Activated T-cell treated with anti-CD3 and anti-CD28 coated beads, Interleukin-2, amount 50 U/mL, for 24 hours (primary cell): ENCODE measurements around the gene SLC35E1.

Experiments used
- DNase-seq: peaks from one replicate; pipeline ENCODE4 v3.0.0-alpha.2; 2020
- H3K27ac Mint-ChIP-seq: 2 replicates; pipeline ENCODE4 v1.8.0; 2020; ENCODE audit warnings: mild to moderate bottlenecking, mixed read lengths
- H3K27me3 Mint-ChIP-seq: 2 replicates; pipeline ENCODE4 v1.8.0; 2020; ENCODE audit warnings: mixed read lengths
- H3K36me3 Mint-ChIP-seq: 2 replicates; pipeline ENCODE4 v1.8.0; 2020; ENCODE audit warnings: low read depth, mixed read lengths
- H3K4me1 Mint-ChIP-seq: 2 replicates; pipeline ENCODE4 v1.8.0; 2020; ENCODE audit warnings: low read depth, mixed read lengths
- H3K4me3 Mint-ChIP-seq: 2 replicates; pipeline ENCODE4 v1.8.0; 2020; ENCODE audit warnings: mild to moderate bottlenecking, moderate library complexity, mixed read lengths
- H3K9me3 Mint-ChIP-seq: 2 replicates; pipeline ENCODE4 v1.8.0; 2020; ENCODE audit warnings: mixed read lengths

The SLC35E1 gene

GRCh38 chr19:16605553-16605994 is 33.4 kb upstream of the SLC35E1 start:
- no peaks in the 10 kb centered on the region for H3K9me3 Mint-ChIP-seq
- no peaks in the 10 kb centered on the region for H3K27me3 Mint-ChIP-seq
- DNase-seq: no peak
- no peak overlapping the region for H3K27ac Mint-ChIP-seq
- peaks cover 47% of the 10 kb centered on the region for H3K4me1 Mint-ChIP-seq
- no peak overlapping the region for H3K4me3 Mint-ChIP-seq
- peaks cover 16% of the 10 kb centered on the region for H3K36me3 Mint-ChIP-seq

DNA sequence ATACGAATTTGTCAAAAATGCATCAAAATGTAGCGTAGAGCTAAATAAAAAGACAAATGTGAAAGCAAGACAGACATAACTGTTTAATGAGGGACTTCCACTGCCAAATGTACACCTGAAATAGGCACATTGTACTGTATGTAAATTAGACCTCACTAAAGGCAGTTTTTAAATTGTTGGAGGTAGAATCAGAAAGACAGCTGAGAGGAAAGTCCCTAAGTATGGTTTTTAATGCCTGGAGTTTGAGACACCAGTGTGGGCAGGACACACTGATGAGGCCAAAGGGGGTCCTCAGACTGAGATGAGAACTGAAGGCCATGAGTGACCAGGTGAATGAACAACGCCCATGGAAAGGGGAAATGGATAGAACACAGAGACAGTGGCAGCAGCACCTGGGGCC is 32.9 kb upstream of the SLC35E1 start:
- no peak overlapping the region for H3K4me3 Mint-ChIP-seq
- H3K36me3 Mint-ChIP-seq: peaks cover 16% of the 10 kb centered on the region
- no peaks in the 10 kb centered on the region for H3K27me3 Mint-ChIP-seq
- no peak for DNase-seq
- H3K4me1 Mint-ChIP-seq: peaks cover 45% of the 10 kb centered on the region
- no peaks in the 10 kb centered on the region for H3K9me3 Mint-ChIP-seq
- H3K27ac Mint-ChIP-seq: no peak overlapping the region

DNA sequence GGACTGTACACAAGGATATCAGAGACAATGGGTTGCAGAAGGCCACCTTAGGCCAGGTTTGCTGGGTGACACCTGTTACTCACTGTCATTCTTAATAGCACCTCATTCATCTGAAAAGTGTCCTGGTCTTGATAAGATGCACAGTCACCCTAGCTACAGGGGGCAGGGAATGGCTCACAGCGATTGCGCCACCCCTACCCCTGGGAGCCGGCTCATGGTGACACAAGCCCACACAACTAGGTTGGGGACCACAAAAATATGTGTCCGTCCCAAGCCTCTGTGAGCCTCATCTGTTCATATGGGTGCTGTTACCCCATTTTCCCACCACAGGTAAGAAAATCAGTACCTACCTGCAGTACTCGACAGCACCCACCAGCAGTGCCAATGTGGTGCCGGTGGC is 32.4 kb upstream of the SLC35E1 start:
- H3K27ac Mint-ChIP-seq: no peak overlapping the region

GRCh38 chr19:16603090-16603489 is 30.9 kb upstream of the SLC35E1 start:
- H3K4me3 Mint-ChIP-seq: no peak overlapping the region
- DNase-seq: no peak
- peaks cover 47% of the 10 kb centered on the region for H3K4me1 Mint-ChIP-seq
- H3K36me3 Mint-ChIP-seq: peaks cover 17% of the 10 kb centered on the region
- no peaks in the 10 kb centered on the region for H3K9me3 Mint-ChIP-seq
- H3K27me3 Mint-ChIP-seq: no peaks in the 10 kb centered on the region
- H3K27ac Mint-ChIP-seq: no peak overlapping the region

More for the DNA sequence above, 32.4 kb upstream of the SLC35E1 start:
- DNase-seq: no peak
- no peaks in the 10 kb centered on the region for H3K27me3 Mint-ChIP-seq
- H3K9me3 Mint-ChIP-seq: no peaks in the 10 kb centered on the region
- no peak overlapping the region for H3K4me3 Mint-ChIP-seq
- peaks cover 45% of the 10 kb centered on the region for H3K4me1 Mint-ChIP-seq
- peaks cover 16% of the 10 kb centered on the region for H3K36me3 Mint-ChIP-seq

- Mint-ChIP-seq H3K4me1 (peaks cover 48% of the 10 kb centered on the region), H3K36me3 (peaks cover 16% of the 10 kb centered on the region), H3K27me3 (no peaks in the 10 kb centered on the region), H3K9me3 (no peaks in the 10 kb centered on the region), H3K27ac (no peak overlapping the region), H3K4me3 (no peak overlapping the region)
- DNase-seq: no peak
Measured at GRCh38 chr19:16601378-16602052, 29.3 kb upstream of the SLC35E1 start.

GRCh38 chr19:16600824-16601223 is 28.6 kb upstream of the SLC35E1 start:
- no peak for DNase-seq
- Mint-ChIP-seq H3K27ac (no peak overlapping the region), H3K4me3 (no peak overlapping the region), H3K36me3 (peaks cover 13% of the 10 kb centered on the region), H3K9me3 (no peaks in the 10 kb centered on the region), H3K27me3 (no peaks in the 10 kb centered on the region), H3K4me1 (peaks cover 51% of the 10 kb centered on the region)

GRCh38 chr19:16599655-16600346 is 27.6 kb upstream of the SLC35E1 start:
- Mint-ChIP-seq H3K4me3 (no peak overlapping the region), H3K9me3 (no peaks in the 10 kb centered on the region), H3K27me3 (no peaks in the 10 kb centered on the region), H3K36me3 (peaks cover 7% of the 10 kb centered on the region), H3K27ac (peak overlapping the region; percentile 40), H3K4me1 (peaks cover 51% of the 10 kb centered on the region)
- DNase-seq: no peak

DNA sequence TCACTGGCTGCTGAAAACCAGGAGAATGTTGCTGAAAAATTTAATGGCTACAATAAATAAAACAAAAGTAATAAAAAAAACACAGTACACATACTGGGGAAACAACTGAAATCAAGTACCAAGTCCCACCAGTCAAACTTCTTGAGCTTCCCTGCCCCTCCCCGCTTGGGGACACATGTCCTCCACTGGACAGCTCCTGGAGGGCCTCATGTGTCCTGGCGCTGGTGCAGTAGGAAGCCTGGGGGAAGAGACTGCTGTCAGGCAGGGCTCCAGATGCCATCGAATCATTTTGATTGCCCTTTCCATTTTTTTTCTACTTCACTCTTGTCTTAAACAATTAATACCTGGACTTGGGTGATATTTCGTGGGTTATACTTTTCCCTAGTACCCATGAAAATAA is 26.6 kb upstream of the SLC35E1 start:
- no peaks in the 10 kb centered on the region for H3K27me3 Mint-ChIP-seq
- H3K36me3 Mint-ChIP-seq: peaks cover 7% of the 10 kb centered on the region
- H3K4me1 Mint-ChIP-seq: peaks cover 58% of the 10 kb centered on the region
- no peak for DNase-seq
- H3K9me3 Mint-ChIP-seq: no peaks in the 10 kb centered on the region
- peak overlapping the region; percentile 58 for H3K27ac Mint-ChIP-seq
- no peak overlapping the region for H3K4me3 Mint-ChIP-seq

GRCh38 chr19:16596399-16596798 is 24.2 kb upstream of the SLC35E1 start:
- no peak for DNase-seq
- H3K27ac Mint-ChIP-seq: no peak overlapping the region
- H3K4me1 Mint-ChIP-seq: peaks cover 71% of the 10 kb centered on the region
- H3K9me3 Mint-ChIP-seq: no peaks in the 10 kb centered on the region
- H3K4me3 Mint-ChIP-seq: no peak overlapping the region
- peaks cover 14% of the 10 kb centered on the region for H3K36me3 Mint-ChIP-seq
- no peaks in the 10 kb centered on the region for H3K27me3 Mint-ChIP-seq

- no peaks in the 10 kb centered on the region for H3K9me3 Mint-ChIP-seq
- H3K27me3 Mint-ChIP-seq: no peaks in the 10 kb centered on the region
- peak overlapping the region; percentile 69 for H3K4me3 Mint-ChIP-seq
- DNase-seq: no peak
- H3K27ac Mint-ChIP-seq: peak overlapping the region; percentile 85
- H3K4me1 Mint-ChIP-seq: peaks cover 78% of the 10 kb centered on the region
- H3K36me3 Mint-ChIP-seq: peaks cover 14% of the 10 kb centered on the region
Measured at GRCh38 chr19:16595097-16595496, 22.9 kb upstream of the SLC35E1 start.

- Mint-ChIP-seq H3K9me3 (no peaks in the 10 kb centered on the region), H3K27ac (peak overlapping the region; percentile 85), H3K4me3 (peak overlapping the region; percentile 69), H3K4me1 (peaks cover 82% of the 10 kb centered on the region), H3K36me3 (peaks cover 14% of the 10 kb centered on the region), H3K27me3 (no peaks in the 10 kb centered on the region)
- DNase-seq: peak; percentile 52
Measured at GRCh38 chr19:16594681-16595091, 22.5 kb upstream of the SLC35E1 start.

DNA sequence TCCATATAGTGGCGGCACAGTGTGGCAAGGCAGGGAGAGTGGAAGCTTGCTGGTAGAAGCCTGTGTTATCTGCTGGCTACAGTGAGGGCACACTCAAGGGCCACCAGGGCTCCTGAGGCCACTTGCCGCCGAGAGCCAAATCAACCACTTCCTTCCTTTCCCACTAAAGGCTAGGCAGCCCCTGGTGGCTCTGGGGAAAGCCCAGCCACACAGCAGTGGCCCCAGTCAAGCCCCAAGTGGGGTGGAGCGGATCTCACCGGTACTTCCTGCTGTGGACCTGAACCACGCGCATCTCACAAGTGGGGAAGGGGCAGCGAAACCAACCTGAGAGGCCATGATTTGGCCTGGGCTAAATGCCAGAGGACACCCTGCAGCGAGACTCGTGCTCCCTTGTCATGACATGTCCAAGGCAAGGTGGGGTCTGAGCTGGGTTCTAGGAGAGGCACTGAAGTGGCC is 21.9 kb upstream of the SLC35E1 start:
- H3K4me3 Mint-ChIP-seq: peak overlapping the region; percentile 69
- H3K27me3 Mint-ChIP-seq: no peaks in the 10 kb centered on the region
- H3K4me1 Mint-ChIP-seq: peaks cover 86% of the 10 kb centered on the region
- no peaks in the 10 kb centered on the region for H3K9me3 Mint-ChIP-seq
- peak; percentile 55 for DNase-seq
- peak overlapping the region; percentile 85 for H3K27ac Mint-ChIP-seq
- H3K36me3 Mint-ChIP-seq: peaks cover 14% of the 10 kb centered on the region

- Mint-ChIP-seq H3K36me3 (peaks cover 10% of the 10 kb centered on the region), H3K27me3 (no peaks in the 10 kb centered on the region), H3K4me3 (no peak overlapping the region), H3K9me3 (no peaks in the 10 kb centered on the region), H3K27ac (peak overlapping the region; percentile 85), H3K4me1 (peaks cover 88% of the 10 kb centered on the region)
- DNase-seq: no peak
Measured at GRCh38 chr19:16593181-16593580, 21.0 kb upstream of the SLC35E1 start.

- no peak for DNase-seq
- H3K4me1 Mint-ChIP-seq: peaks cover 92% of the 10 kb centered on the region
- no peak overlapping the region for H3K4me3 Mint-ChIP-seq
- no peaks in the 10 kb centered on the region for H3K9me3 Mint-ChIP-seq
- H3K27me3 Mint-ChIP-seq: no peaks in the 10 kb centered on the region
- peaks cover 7% of the 10 kb centered on the region for H3K36me3 Mint-ChIP-seq
- H3K27ac Mint-ChIP-seq: no peak overlapping the region
Measured at GRCh38 chr19:16591803-16592556, 19.8 kb upstream of the SLC35E1 start.
